HG02588 (cell line): ENCODE data around the gene SLC30A1.
A peak's percentile ranks its signal among the peaks of the same experiment; 100 is the strongest.
"Not testable (repeated sequence)": the region's sequence is repeated elsewhere in the genome, so short reads cannot be mapped to it uniquely, and the experiment has no call there.

Experiments
- ATAC-seq: cut with Tn5 transposase; IDR thresholded peaks from one replicate; pipeline ENCODE4 v1.9.1; 2021; ENCODE audit warnings: mild to moderate bottlenecking, moderate library complexity; ENCODE audit not compliant: unreplicated experiment

SLC30A1 gene

GRCh38 chr1:211586538-211586937, 7.6 kb upstream of the SLC30A1 start:
- no peak for ATAC-seq

DNA sequence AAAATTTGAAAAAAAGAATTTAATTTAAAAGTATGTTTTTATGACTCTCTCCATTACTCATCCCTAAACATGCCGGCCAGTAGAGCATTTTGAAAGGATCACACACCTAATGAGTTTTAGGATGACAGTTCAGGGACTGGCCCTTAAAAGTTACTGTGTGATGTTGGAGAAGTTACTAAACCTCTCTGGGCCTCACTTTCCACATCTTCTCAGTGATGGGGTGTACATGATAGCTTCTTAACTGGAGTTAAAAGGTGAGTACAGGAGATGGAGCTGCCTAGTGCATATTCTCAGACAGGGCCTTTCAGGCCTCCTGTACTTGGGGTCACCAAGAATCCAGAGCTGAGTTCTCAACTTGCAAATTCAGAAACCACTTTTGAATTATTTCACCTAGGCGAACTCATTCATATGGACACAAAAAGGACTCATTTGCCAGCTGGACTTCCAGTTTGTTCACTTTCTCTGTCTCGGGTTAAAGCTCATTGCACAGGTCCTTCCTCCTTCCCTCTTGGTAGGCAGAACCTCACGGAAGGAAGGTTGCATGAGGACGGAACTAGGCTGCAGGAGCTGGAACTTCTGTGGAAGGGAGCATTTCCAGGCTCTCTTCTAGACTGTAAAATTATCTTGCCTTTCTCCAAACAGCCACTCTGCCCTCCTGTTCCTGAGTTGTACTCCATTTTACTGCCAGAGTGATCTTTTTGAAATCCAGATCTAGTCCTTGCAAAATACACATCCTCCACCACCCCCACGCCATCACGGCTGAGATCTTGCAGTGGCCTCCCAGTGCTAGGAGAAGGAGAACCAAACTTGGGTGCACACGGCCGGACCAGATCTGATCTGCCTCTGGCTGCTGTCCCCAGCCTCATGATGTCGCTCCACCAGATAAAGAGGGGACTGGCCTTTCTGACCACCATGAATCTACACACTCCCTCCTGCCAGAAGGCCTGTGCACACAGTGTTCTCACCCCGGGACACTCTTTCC, 4.3 kb upstream of the SLC30A1 start:
- ATAC-seq = no peak

DNA sequence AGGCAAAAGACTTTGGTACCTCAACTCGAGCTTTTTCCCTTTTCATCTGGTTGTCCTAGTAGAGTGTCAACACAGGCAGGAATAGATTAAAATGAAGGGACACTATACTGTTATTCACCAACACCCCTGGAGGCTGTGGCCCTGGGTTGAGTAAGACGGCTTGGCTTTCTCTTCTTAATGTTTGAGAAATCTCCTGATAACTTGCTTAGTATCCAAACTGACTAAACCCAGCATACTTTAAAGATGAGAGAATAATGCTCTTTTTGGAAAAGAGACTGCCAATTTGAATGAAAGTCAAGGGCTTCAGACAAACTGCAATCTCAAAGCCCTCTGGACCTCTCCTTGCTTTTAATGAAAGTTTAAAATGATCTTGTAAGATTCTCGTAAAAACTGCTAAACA, 2.6 kb upstream of the SLC30A1 start:
- no peak for ATAC-seq

- ATAC-seq = no peak
Measured at GRCh38 chr1:211580303-211580687, 1.3 kb upstream of the SLC30A1 start.

- peak; percentile 40 for ATAC-seq
Measured at GRCh38 chr1:211579440-211580302, 710 bp upstream of the SLC30A1 start.

DNA sequence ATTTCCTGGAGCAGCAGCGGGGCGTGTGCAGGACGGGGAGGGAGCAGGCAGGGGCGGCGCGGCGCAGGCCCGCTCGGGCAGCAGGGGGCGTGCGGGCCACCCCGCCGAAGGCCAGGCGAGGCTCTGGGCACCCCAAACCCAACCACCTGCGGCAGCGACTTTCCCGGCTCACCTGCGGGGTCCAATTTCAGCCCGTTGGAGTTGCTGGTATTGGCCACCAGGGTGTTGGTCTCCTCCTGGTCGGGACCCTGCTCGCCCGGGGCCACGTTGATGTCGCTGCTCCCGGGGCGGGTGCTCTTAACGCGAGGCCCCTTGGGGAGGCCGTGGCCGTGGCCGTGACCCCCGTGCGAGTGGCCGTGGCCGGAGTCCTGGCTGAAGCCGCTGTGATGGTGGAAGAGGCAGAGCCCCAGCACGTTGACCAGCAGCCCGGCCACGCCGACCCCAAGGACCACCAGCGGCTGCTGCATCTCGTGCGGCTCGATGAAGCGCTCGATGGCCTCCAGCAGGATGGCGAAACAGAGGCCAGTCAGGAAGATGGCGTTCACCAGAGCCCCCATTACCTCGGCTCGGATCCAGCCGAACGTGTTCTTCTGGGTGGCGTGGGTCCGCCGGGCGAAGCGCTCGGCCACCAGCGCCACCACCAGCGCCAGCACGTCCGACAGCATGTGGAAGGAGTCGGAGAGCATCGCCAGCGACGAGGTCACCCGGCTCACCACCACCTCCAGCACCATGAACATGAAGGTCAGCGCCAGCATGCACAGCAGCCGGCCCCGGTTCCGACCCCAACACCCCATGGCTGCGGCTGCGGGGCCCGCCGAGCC, 932 bp downstream of the SLC30A1 start:
- ATAC-seq = peak; percentile 39

GRCh38 chr1:211577277-211577818, 1.6 kb downstream of the SLC30A1 start:
- no peak for ATAC-seq

GRCh38 chr1:211576717-211577116, 2.2 kb downstream of the SLC30A1 start:
- no peak for ATAC-seq

DNA sequence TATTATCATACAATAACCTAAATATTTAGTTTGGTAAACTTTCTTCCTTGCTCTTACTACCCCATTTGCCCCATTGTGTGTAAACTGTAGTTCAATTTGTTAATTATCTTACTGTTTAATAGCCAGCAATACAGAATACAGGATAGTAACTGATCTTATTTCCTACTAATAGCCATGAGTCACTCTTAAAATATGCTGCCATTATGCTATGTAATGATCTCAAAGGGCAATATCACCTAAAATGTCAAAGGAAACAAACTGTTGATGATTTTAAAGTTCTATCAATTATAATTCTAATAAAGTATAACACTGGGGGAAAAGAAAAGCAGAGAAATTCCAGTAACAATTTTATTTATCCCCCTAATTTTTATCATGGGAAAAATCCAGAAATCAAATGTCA, 4.3 kb downstream of the SLC30A1 start:
- no peak for ATAC-seq

DNA sequence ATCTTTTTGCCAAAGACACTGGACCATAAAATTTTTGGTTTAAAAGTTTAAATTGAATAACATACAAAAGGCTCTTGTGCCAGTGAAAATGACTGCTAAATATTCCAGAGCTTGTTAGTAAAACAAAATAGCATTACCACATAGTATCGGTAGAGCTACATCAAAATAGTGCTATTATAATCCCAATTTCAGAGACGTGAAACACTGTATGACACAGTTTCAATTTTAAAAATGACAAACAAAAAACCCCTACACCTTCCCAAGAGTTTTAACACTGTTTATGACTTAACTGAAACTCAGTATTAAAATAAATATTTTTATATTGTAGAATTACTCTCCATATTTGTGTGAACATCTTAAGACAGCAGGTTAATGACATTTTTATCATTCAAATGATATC, 7.0 kb downstream of the SLC30A1 start:
- no peak for ATAC-seq

DNA sequence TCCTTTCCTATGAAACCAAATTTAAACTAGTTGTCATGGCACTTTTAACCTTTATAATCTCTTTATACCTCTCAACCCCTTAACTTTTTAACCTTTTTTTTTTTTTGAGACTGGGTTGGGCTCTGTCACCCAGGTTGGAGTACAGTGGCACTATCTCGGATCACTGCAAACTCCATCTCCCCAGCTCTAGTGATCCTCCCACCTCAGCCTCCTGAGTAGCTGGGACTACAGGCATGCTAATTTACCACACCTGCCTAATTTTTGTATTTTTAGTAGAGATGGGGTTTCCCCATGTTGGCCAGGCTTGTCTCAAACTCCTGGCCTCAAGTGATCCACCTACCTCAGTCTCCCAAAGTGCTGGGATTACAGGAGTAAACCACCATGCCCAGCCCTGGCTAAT, 8.6 kb downstream of the SLC30A1 start:
- not testable (repeated sequence) for ATAC-seq

DNA sequence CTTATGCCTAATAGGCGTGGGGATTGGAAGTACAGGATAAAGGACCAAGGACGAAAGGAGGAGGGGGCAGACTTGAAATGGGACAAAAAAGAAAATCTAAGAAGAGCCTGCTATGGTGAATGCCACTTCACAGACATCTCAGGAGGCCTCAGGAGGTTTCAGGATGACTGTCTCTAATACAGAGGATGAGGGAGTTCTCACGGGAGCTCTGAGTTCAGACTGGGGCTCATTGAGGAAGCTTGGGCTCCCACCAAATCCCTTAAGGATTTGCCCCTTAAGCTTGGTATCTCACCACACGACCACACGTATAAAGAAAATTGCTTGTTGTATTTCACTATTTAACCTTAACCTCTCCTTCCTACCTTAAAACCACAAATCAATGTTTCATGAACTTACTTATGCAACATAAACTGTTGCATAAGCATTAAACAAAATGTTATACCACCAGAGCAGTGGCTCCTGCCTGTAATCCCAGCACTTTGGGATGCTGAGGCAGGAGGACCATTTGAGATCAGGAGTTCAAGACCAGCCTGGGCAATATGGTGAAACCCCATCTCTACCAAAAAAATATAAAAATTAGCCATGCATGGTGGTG, 12.4 kb downstream of the SLC30A1 start:
- peak; percentile 95 for ATAC-seq

GRCh38 chr1:211564084-211564483, 14.9 kb downstream of the SLC30A1 start:
- ATAC-seq = no peak

- no peak for ATAC-seq
Measured at GRCh38 chr1:211559222-211560010, 19.5 kb downstream of the SLC30A1 start.

GRCh38 chr1:211557894-211558625, 20.9 kb downstream of the SLC30A1 start:
- ATAC-seq = no peak

- ATAC-seq = no peak
Measured at GRCh38 chr1:211553549-211553948, 25.4 kb downstream of the SLC30A1 start.

DNA sequence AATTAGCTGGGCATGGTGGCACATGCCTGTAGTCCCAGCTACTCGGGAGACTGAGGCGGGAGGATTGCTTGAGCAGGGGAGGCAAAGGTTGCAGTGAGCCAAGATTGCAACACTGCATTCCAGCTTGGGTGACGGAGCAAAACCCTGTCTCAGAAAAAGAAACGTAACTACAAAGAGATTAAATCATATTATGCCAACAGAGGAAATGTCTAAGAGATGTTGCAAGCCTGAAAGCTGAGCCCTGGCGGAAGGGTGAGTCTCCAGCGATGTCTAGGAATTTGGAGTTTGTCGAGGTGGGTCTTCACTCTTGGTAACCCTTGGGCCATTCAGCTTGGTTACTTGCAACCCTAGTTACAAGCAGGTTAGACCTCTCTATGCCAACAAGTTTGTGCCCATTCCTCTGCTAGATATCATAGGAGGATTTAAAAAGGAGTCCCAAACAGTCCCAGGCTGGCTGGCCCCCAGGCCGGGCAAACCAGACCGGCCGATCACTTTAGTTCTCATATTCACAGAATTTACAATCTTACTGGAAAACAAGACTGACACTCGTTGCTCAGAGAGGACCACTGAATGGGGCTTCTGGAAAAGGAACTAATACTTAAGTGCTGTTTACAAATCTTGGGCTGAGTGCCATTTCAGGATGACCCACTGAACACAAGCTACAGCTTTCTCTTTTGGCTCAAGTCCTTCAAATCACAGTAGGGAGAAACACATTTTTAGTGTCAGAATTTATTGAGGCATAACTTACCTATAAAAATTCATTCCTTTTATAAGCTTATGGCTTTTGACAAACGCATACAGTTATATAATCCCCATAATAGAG, 27.1 kb downstream of the SLC30A1 start:
- ATAC-seq = no peak
